ENCODE data around the gene ATP10B. TPM values are rescaled to one million over a fixed set of nuclear protein-coding genes. Genes with fewer than 3 reads are reported as not detected.

Gene ATP10B
- total RNA-seq, 1 donor from 2014 or later: not detected

- no peak overlapping the region for H3K4me3 ChIP-seq
- no peaks in the 10 kb centered on the region for H3K4me1 ChIP-seq
- TF ChIP-seq CTCF (IDR thresholded peaks at IDR 0.05; ENCODE audit: borderline replicate concordance): no peak
- H3K36me3 ChIP-seq: no peaks in the 10 kb centered on the region
- H3K27me3 ChIP-seq (ENCODE audit: low read depth): no peaks in the 10 kb centered on the region
- no peak overlapping the region for H3K27ac ChIP-seq (replicated peaks)
- DNase-seq: no peak
- no peaks in the 10 kb centered on the region for H3K9me3 ChIP-seq (replicated peaks)
- intact Hi-C loops (cut with micrococcal nuclease): no loop called here
These were observed 194.9 kb downstream of the ATP10B start for GRCh38 chr5:160657068-160657507.

GRCh38 chr5:160655717-160656116 lies 196.3 kb downstream of the ATP10B start:
- Histone ChIP-seq H3K4me3 (no peak overlapping the region), H3K36me3 (no peaks in the 10 kb centered on the region), H3K9me3 (replicated peaks) (no peaks in the 10 kb centered on the region), H3K27me3 (ENCODE audit: low read depth) (no peaks in the 10 kb centered on the region), H3K4me1 (no peaks in the 10 kb centered on the region), H3K27ac (replicated peaks) (no peak overlapping the region)
- no peak for DNase-seq
- TF ChIP-seq CTCF (IDR thresholded peaks at IDR 0.05; ENCODE audit: borderline replicate concordance): no peak
- intact Hi-C loops (cut with micrococcal nuclease): no loop called here

- Histone ChIP-seq H3K9me3 (replicated peaks) (no peaks in the 10 kb centered on the region), H3K27ac (replicated peaks) (no peak overlapping the region), H3K27me3 (ENCODE audit: low read depth) (no peaks in the 10 kb centered on the region), H3K36me3 (no peaks in the 10 kb centered on the region), H3K4me1 (no peaks in the 10 kb centered on the region), H3K4me3 (no peak overlapping the region)
- intact Hi-C loops (cut with micrococcal nuclease): no loop called here
- TF ChIP-seq CTCF (IDR thresholded peaks at IDR 0.05; ENCODE audit: borderline replicate concordance): no peak
- DNase-seq: no peak
These were observed 200.0 kb downstream of the ATP10B start for GRCh38 chr5:160651692-160652645.

GRCh38 chr5:160649304-160649703 lies 202.7 kb downstream of the ATP10B start:
- no peak for DNase-seq
- no peaks in the 10 kb centered on the region for H3K27me3 ChIP-seq (ENCODE audit: low read depth)
- H3K36me3 ChIP-seq: no peaks in the 10 kb centered on the region
- H3K27ac ChIP-seq (replicated peaks): no peak overlapping the region
- intact Hi-C loops (cut with micrococcal nuclease): no loop called here
- TF ChIP-seq CTCF (IDR thresholded peaks at IDR 0.05; ENCODE audit: borderline replicate concordance): no peak
- no peak overlapping the region for H3K4me3 ChIP-seq
- H3K9me3 ChIP-seq (replicated peaks): no peaks in the 10 kb centered on the region
- H3K4me1 ChIP-seq: no peaks in the 10 kb centered on the region

- DNase-seq: no peak
- Histone ChIP-seq H3K9me3 (replicated peaks) (no peaks in the 10 kb centered on the region), H3K27me3 (ENCODE audit: low read depth) (no peaks in the 10 kb centered on the region), H3K4me1 (no peaks in the 10 kb centered on the region), H3K27ac (replicated peaks) (no peak overlapping the region), H3K4me3 (no peak overlapping the region), H3K36me3 (no peaks in the 10 kb centered on the region)
- intact Hi-C loops (cut with micrococcal nuclease): no loop called here
- no peak for TF ChIP-seq CTCF (IDR thresholded peaks at IDR 0.05; ENCODE audit: borderline replicate concordance)
These were observed 206.0 kb downstream of the ATP10B start for GRCh38 chr5:160646033-160646432.
